HUES6 (cell line): Measurements from ENCODE around the gene SPDEF.

ENCODE experiments used
- H3K27ac ChIP-seq: 2 replicates; pipeline ENCODE4 v1.7.0; 2013; ENCODE audit warnings: low read depth, mild to moderate bottlenecking, low read length, inconsistent platforms
- H3K27me3 ChIP-seq: 2 replicates; pipeline ENCODE4 v1.6.1; 2013; ENCODE audit warnings: low read length; ENCODE audit not compliant: control insufficient read depth, insufficient read depth
- H3K36me3 ChIP-seq: 2 replicates; pipeline ENCODE4 v1.6.1; 2013; ENCODE audit warnings: low read length; ENCODE audit not compliant: control insufficient read depth, insufficient read depth
- H3K4me1 ChIP-seq: 2 replicates; pipeline ENCODE4 v1.6.1; 2013; ENCODE audit warnings: low read length; ENCODE audit not compliant: control insufficient read depth, insufficient read depth
- H3K4me3 ChIP-seq: 2 replicates; pipeline ENCODE4 v1.5.1; 2013; ENCODE audit warnings: low read depth, low read length
- H3K9ac ChIP-seq: one replicate; pipeline ENCODE4 v1.6.1; 2013; ENCODE audit warnings: mild to moderate bottlenecking, low read length
- H3K9me3 ChIP-seq: 2 replicates; pipeline ENCODE4 v1.6.1; 2013; ENCODE audit warnings: low read depth, low read length; ENCODE audit not compliant: control insufficient read depth, insufficient read depth

Gene SPDEF

GRCh38 chr6:34540841-34541240, 15.3 kb downstream of the SPDEF start:
- no peaks in the 10 kb centered on the region for H3K9me3 ChIP-seq
- peaks cover 5% of the 10 kb centered on the region; the same call in 1 of the 2 replicates for H3K4me1 ChIP-seq
- H3K27me3 ChIP-seq: no peaks in the 10 kb centered on the region

GRCh38 chr6:34540222-34540621, 15.9 kb downstream of the SPDEF start:
- no peak overlapping the region for H3K9ac ChIP-seq
- no peaks in the 10 kb centered on the region for H3K36me3 ChIP-seq
- no peaks in the 10 kb centered on the region for H3K9me3 ChIP-seq
- H3K4me1 ChIP-seq: peaks cover 5% of the 10 kb centered on the region; the same call in 1 of the 2 replicates
- no peaks in the 10 kb centered on the region for H3K27me3 ChIP-seq
- no peak overlapping the region for H3K4me3 ChIP-seq
- H3K27ac ChIP-seq: no peak overlapping the region

More at GRCh38 chr6:34540841-34541240, 15.3 kb downstream of the SPDEF start:
- no peak overlapping the region for H3K9ac ChIP-seq
- no peak overlapping the region for H3K27ac ChIP-seq
- no peaks in the 10 kb centered on the region for H3K36me3 ChIP-seq
- H3K4me3 ChIP-seq: no peak overlapping the region

GRCh38 chr6:34539181-34539580, 16.9 kb downstream of the SPDEF start:
- no peak overlapping the region for H3K9ac ChIP-seq
- H3K4me3 ChIP-seq: no peak overlapping the region
- no peaks in the 10 kb centered on the region; the same call in 1 of the 2 replicates for H3K4me1 ChIP-seq
- H3K27ac ChIP-seq: no peak overlapping the region
- no peaks in the 10 kb centered on the region for H3K36me3 ChIP-seq
- H3K9me3 ChIP-seq: no peaks in the 10 kb centered on the region
- H3K27me3 ChIP-seq: no peaks in the 10 kb centered on the region

DNA sequence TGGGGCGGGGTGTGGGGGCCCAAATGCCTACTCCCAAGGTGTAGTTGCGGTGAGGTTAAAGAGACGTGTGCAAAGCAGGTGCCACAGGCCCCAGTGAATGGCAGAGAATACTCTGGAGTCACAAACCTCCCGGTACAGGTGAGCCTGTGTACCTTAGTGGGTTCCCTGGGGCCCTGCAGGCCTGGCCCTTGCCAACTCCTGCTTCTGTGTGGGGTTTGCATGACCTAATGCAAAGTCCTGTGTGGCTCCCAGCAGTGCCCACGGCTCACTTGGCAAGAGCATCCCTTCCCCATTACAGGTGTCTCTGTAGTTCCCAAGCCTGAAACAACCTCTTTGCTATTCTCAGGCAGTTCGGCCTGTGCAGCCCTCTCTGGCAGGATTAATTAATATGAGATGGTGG, 17.5 kb downstream of the SPDEF start:
- Histone ChIP-seq H3K27me3 (no peaks in the 10 kb centered on the region), H3K9ac (no peak overlapping the region), H3K36me3 (no peaks in the 10 kb centered on the region), H3K9me3 (no peaks in the 10 kb centered on the region), H3K27ac (no peak overlapping the region), H3K4me1 (no peaks in the 10 kb centered on the region; the same call in 1 of the 2 replicates), H3K4me3 (no peak overlapping the region)

- H3K9me3 ChIP-seq: no peaks in the 10 kb centered on the region
- H3K27me3 ChIP-seq: no peaks in the 10 kb centered on the region
- H3K36me3 ChIP-seq: no peaks in the 10 kb centered on the region
- H3K4me1 ChIP-seq: no peaks in the 10 kb centered on the region; the same call in 1 of the 2 replicates
- no peak overlapping the region for H3K27ac ChIP-seq
- no peak overlapping the region for H3K4me3 ChIP-seq
- H3K9ac ChIP-seq: no peak overlapping the region
Measured at GRCh38 chr6:34537922-34538550, 18.1 kb downstream of the SPDEF start.

GRCh38 chr6:34536959-34537848, 18.9 kb downstream of the SPDEF start:
- H3K36me3 ChIP-seq: no peaks in the 10 kb centered on the region
- no peaks in the 10 kb centered on the region; the same call in 1 of the 2 replicates for H3K4me1 ChIP-seq
- no peak overlapping the region for H3K9ac ChIP-seq
- H3K27ac ChIP-seq: no peak overlapping the region
- H3K9me3 ChIP-seq: no peaks in the 10 kb centered on the region
- H3K27me3 ChIP-seq: no peaks in the 10 kb centered on the region
- H3K4me3 ChIP-seq: no peak overlapping the region

DNA sequence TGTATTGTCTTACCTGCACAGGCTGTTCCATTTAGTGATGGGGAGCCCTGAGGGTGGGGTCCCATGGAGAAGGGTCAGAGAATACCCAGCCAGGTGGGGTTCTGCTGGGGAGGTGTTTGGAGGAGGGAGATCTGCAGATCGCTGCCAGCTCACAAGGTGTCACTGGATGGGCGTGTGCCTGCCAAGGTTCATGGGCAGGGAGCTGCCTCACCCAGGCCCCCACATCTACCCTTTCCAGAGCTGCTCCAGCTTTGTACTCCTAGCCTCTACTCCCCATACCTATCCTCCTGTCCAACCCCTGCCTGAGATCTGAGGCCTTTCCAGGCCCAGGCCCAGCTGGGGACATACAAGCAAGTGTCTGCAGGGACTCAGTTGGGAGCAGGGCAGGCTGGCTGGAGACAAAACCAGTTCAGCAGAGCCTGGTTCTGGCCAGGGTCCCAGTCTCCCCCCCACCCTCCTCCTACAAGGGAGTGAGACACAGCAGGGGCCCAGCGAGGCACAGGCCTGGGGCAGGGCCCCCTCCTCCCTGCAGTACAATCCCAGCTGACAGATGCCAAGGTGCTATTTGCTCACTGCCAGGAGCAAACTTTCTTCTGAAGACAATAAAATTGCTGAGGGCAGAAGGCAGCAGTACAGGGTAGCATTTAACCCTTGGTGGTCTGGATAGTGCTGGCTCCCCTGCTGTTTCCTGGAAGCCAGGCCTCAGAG, 19.7 kb downstream of the SPDEF start:
- Histone ChIP-seq H3K9me3 (no peaks in the 10 kb centered on the region), H3K36me3 (no peaks in the 10 kb centered on the region), H3K27ac (no peak overlapping the region), H3K9ac (peak overlapping the region; percentile 6), H3K27me3 (no peaks in the 10 kb centered on the region), H3K4me3 (no peak overlapping the region), H3K4me1 (peaks cover 1% of the 10 kb centered on the region; the same call in 1 of the 2 replicates)

- H3K36me3 ChIP-seq: no peaks in the 10 kb centered on the region
- no peaks in the 10 kb centered on the region for H3K9me3 ChIP-seq
- H3K9ac ChIP-seq: no peak overlapping the region
- no peaks in the 10 kb centered on the region for H3K27me3 ChIP-seq
- peaks cover 6% of the 10 kb centered on the region; the same call in 1 of the 2 replicates for H3K4me1 ChIP-seq
- H3K4me3 ChIP-seq: no peak overlapping the region
- no peak overlapping the region for H3K27ac ChIP-seq
Measured at GRCh38 chr6:34535646-34536045, 20.5 kb downstream of the SPDEF start.

DNA sequence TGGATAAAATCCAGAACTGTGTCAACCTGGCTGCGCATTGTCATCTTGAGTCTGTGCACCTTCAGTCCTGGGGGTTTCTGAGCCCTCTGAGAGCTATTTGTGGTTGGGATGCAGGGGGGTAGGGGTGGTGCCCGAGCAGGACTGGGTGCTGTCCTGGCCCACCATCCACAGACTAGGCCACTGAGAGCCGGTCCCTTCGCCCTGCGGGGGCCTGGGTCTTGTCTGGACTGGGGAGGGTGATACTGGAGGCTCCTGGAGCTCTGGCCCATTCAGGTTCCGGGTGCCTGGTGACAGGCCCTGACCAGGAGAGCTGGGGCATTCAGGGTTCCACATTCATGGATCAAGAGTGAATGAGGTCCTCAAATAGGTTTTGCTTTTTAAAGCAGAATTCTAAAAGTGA, 20.9 kb downstream of the SPDEF start:
- Histone ChIP-seq H3K36me3 (no peaks in the 10 kb centered on the region), H3K9ac (no peak overlapping the region), H3K4me3 (no peak overlapping the region), H3K27ac (no peak overlapping the region), H3K27me3 (no peaks in the 10 kb centered on the region), H3K4me1 (peaks cover 6% of the 10 kb centered on the region; the same call in 1 of the 2 replicates), H3K9me3 (no peaks in the 10 kb centered on the region)

DNA sequence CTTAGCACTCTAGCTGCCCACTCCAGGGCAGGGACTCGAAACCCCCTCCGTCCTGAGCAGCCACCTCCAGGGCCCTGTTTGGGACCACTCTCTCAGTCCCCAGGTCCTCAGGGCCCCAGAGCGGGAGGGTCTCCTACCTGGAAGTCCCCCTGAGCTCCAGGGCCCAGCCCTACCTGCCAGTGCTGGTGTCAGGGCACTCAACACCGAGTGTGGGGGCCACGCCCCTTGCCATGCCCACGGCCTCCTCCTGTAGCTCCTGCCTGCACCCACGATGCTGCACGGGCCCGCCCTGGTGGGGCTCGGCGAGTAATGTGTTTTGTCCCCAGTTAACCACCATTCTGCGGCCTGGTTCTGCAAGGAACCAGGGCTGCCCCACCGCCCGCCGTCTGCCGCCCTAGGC, 21.5 kb downstream of the SPDEF start:
- Histone ChIP-seq H3K9ac (no peak overlapping the region), H3K4me1 (peaks cover 6% of the 10 kb centered on the region; the same call in 1 of the 2 replicates), H3K36me3 (no peaks in the 10 kb centered on the region), H3K27ac (no peak overlapping the region), H3K27me3 (no peaks in the 10 kb centered on the region), H3K4me3 (no peak overlapping the region), H3K9me3 (no peaks in the 10 kb centered on the region)
